GM19455 (cell line): ENCODE measurements around the gene OR5B17.
"Not testable (repeated sequence)": the region's sequence is repeated elsewhere in the genome, so short reads cannot be mapped to it uniquely, and the experiment has no call there.

ENCODE experiments used
- ATAC-seq: cut with Tn5 transposase; IDR thresholded peaks from one replicate; pipeline ENCODE4 v1.9.1; 2021; ENCODE audit not compliant: unreplicated experiment

OR5B17 gene

GRCh38 chr11:58358969-58359368, at the start of gene OR5B17:
TSS of gene OR5B17 (minus strand) at chr11:58359069. CDS start at chr11:58359069, 0 bp downstream.
- no peak for ATAC-seq

- ATAC-seq, result no peak
Observed at GRCh38 chr11:58406774-58407173, 47.9 kb upstream of the OR5B17 start, which contains the start of gene OR5B3. TSS of gene OR5B3 (minus strand) at chr11:58406874. CDS start at chr11:58403409, 3,465 bp downstream.

GRCh38 chr11:58399622-58400021, 40.8 kb upstream of the OR5B17 start:
- not testable (repeated sequence) for ATAC-seq

GRCh38 chr11:58395581-58395980, 36.7 kb upstream of the OR5B17 start:
- no peak for ATAC-seq

GRCh38 chr11:58394195-58394594, 35.3 kb upstream of the OR5B17 start:
- ATAC-seq, result no peak

DNA sequence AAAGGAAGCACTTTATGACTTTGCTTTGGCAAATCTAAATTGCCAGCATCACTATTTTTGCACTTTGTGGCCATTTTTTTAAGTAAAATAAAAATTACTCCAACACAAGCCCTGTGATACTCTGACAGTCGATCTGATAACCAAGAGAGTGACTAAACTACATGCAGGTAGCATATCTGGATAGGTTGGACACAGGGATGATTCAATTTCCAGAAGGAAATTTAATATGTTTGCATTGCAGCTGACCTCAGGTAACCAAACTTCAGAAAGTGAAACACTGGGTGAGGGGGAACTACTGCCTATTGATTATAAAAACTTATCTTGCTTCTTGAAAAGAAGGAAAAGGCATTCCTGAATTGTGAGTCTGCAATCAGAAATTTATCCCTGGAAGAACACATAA, 33.9 kb upstream of the OR5B17 start:
- ATAC-seq, result no peak

DNA sequence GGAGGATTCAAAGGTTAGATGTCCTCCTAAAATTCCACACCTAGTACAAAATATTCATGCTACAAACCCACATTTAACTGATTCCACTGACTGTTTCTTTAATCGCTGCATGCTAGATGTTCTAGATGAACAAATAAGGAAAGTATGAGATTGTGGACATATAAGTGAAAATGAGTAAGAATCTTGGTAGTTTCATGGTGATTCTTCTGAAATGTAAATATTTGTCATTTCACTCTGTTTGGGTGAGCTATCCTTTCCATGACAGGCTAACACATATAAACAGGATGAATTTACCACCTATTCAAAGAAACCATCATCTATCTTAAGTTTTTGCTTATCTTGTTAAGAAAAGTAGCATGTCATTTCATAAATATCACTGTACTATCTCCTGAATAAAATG, 33.0 kb upstream of the OR5B17 start:
- no peak for ATAC-seq

GRCh38 chr11:58390551-58391063, 31.7 kb upstream of the OR5B17 start:
- ATAC-seq, result no peak

DNA sequence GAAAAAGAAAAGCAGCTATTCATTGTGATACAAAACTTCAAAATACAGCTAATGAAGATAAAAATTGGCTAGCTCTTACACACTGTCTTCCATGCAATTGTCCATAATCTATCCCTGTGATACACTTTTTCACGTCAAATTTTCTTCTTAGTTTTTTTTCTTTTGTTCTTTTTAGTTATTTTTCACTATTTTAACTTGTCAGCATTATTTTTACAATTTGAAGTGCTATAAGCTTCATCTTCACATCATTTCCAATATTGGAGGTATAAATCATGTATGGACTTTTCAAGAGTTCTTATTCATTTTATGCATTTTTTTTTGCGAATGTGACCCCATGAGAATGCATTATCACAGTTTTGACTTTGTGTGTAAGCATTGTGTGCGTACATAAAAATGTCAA, 4.1 kb downstream of the OR5B17 start:
- ATAC-seq, result no peak

DNA sequence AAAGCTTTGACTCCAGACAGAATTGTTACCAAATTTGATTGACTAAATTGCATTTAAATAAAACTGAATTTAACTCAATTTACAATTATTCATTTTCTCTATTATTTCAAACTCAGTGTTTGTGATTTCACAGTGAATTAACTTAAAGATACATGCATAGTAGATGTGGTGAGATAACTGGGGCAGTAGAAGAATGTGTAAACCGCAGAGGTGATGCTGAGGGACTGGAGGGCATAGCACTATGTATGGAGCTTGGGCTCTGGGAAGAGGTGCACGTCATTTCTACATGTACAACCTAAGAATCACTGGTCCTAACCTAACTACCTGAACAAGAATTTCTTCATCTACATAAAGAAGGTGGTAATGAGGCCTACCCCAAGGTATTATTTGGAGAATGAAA, 13.7 kb downstream of the OR5B17 start:
- ATAC-seq, result no peak

GRCh38 chr11:58334708-58335107, 24.2 kb downstream of the OR5B17 start:
- ATAC-seq, result no peak

GRCh38 chr11:58330861-58331260, 28.0 kb downstream of the OR5B17 start:
- ATAC-seq, result no peak

DNA sequence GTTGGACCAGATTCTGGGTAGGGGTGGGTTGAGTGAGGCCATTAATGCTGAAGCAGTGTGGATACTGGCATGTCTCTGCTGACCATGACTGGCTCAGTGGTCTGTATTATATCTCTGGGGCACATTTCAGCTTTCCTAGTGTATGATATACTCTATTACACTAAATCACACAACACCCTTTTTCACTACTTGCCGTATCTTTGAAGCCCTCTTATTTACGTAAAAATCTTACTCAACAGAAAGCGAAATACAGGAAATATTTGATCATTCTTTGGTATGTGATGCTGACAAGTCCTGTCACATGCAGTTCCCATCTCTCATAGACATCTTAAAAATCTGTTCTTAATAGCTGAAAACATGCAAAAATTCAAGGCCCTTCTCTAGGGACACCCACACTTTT, 40.3 kb downstream of the OR5B17 start:
- ATAC-seq, result no peak

DNA sequence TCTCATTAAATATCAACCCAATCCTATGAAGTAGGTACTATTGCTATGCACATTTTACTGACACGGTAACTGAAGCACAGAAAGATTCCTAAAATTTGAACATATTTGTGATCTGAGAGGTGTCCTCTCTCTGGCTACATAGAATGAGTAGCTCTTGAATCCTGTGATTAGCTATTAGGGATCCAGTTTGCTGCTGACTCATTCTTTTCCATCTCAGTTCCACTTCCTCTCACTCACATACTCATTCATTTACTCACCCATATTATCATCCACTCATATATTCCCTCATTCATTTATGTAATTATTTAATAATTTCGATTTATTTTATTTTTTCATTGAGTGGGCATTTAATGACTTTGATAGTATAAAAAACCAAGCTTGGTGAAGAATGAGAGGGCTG, 42.7 kb downstream of the OR5B17 start:
- ATAC-seq, result no peak
